ENCODE measurements around the gene HS1BP3. TPM values are rescaled to one million over a fixed set of nuclear protein-coding genes. Genes with fewer than 3 reads are reported as not detected.

The HS1BP3 gene
- polyA plus RNA-seq, 2 of the 4 experiments (the other 2 are of a cell fraction), result 12.4 to 23.5 TPM

DNA sequence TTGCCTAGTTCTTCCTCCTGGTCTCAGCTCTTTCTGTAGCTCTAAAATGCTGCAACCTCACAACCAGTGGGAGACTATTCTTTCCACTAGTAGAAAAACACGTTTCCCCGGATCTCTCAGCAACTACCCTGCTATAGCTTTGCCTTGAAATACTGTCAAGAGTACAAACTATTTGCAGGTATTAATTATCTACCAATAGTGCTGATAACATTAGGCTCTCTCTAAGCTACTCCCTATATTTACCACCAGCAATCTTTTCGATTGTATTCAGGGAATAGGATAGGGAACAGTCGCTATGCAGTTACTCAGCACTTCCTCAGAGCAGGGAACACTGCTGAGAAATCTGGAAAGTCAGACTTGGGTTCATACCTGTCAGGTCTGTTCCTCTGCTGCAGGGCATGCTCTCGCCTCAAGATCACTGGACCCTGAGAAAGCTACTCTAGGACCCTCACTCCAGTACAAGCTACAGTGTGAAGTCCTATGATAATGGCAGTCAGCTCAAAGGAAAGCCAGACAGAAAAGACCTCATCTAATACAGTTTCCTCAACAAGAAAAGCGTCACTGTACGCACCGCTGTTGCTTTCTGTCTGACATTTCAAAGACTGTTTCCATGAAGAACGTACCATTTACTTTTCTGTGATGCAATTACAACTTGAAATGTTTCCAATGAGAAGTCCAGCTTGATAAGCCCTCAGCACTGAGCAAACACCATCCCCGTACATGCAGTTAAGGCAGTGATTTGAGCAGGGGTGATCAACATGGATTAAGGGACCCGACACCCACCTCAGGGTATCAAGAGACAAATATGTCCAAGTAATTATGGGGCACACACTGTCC lies 38.7 kb upstream of the HS1BP3 start:
- WGBS (ENCODE audit: missing lambda C conversion rate), result 85% methylated on average over 11 of the region's 11 CpGs
- no peak for ATAC-seq
- POLR2A ChIA-PET, result no interaction called here

More for the DNA sequence above, 38.7 kb upstream of the HS1BP3 start:
- Histone ChIP-seq H3K4me2 (no peak overlapping the region), H3K9me3 (no peaks in the 10 kb centered on the region), H3K27ac (no peak overlapping the region), H3K4me1 (no peaks in the 10 kb centered on the region), H3K4me3 (no peak overlapping the region)
- DNase-seq (ENCODE audit: low read depth in 1 of 2, low spot score in 1 of 2) (no peak), FAIRE-seq (no peak)
- TF ChIP-seq RFX5 (IDR thresholded peaks at IDR 0.05) (no peak), ZC3H11A (IDR thresholded peaks at IDR 0.05) (no peak), USF2 (IDR thresholded peaks at IDR 0.05) (no peak), BCL3 (IDR thresholded peaks at IDR 0.05) (no peak), TP53 (CRISPR knock-in tag; IDR thresholded peaks at IDR 0.05) (no peak), FOXS1 (CRISPR knock-in tag; IDR thresholded peaks at IDR 0.05) (no peak), JUN (IDR thresholded peaks at IDR 0.05) (no peak), NFE2L2 (conservative IDR thresholded peaks at IDR 0.05; ENCODE audit: low read length) (no peak), HOXA7 (CRISPR knock-in tag; IDR thresholded peaks at IDR 0.05) (no peak), HMGXB4 (CRISPR knock-in tag; IDR thresholded peaks at IDR 0.05; ENCODE audit: borderline replicate concordance) (no peak), TFCP2L1 (CRISPR knock-in tag; IDR thresholded peaks at IDR 0.05) (no peak), ZNF302 (CRISPR knock-in tag; IDR thresholded peaks at IDR 0.05) (no peak), CBX8 (IDR thresholded peaks at IDR 0.05) (no peak), MAZ (IDR thresholded peaks at IDR 0.05; ENCODE audit: borderline replicate concordance, low read depth, low read length) (no peak), CHD4 (IDR thresholded peaks at IDR 0.05; ENCODE audit: borderline replicate concordance) (no peak), PBX3 (IDR thresholded peaks at IDR 0.05) (no peak)
- TF ChIP-seq, protein P1, sequence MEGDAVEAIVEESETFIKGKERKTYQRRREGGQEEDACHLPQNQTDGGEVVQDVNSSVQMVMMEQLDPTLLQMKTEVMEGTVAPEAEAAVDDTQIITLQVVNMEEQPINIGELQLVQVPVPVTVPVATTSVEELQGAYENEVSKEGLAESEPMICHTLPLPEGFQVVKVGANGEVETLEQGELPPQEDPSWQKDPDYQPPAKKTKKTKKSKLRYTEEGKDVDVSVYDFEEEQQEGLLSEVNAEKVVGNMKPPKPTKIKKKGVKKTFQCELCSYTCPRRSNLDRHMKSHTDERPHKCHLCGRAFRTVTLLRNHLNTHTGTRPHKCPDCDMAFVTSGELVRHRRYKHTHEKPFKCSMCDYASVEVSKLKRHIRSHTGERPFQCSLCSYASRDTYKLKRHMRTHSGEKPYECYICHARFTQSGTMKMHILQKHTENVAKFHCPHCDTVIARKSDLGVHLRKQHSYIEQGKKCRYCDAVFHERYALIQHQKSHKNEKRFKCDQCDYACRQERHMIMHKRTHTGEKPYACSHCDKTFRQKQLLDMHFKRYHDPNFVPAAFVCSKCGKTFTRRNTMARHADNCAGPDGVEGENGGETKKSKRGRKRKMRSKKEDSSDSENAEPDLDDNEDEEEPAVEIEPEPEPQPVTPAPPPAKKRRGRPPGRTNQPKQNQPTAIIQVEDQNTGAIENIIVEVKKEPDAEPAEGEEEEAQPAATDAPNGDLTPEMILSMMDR (IDR thresholded peaks at IDR 0.05), result no peak
- CTCF ChIA-PET, result interaction anchor here (1.0 to 1.5 kb wide), 4 partner anchors 13 to 28 kb away, joined by 3 to 5 read pairs (median 4); no protein-coding TSS in a partner anchor

All from A549 (cell line).